PC-3 (cell line): Measurements from ENCODE around the gene PPIH. TPM values are rescaled to one million over a fixed set of nuclear protein-coding genes. Genes with fewer than 3 reads are reported as not detected.

Experiments
- ATAC-seq: fragments of 200-7000 bp; cut with Tn5 transposase; 2 replicates; pipeline ENCODE4 v1.9.1; 2020; ENCODE audit warnings: mild to moderate bottlenecking, moderate library complexity
- BruUV-seq: library from RNA; stranded (reverse); fragments of 400-500 nt; replicated peaks from 2 replicates; lab custom pipeline; 2021; lab: Mats Ljungman, UMichigan
- CTCF ChIA-PET: fragments of 300-600 bp; sonication (Branson Sonifier 250); formaldehyde crosslinking; loops from one replicate; lab custom pipeline; 2022; ENCODE audit warnings: antibody characterized with exemption; lab: Charles Lee
- POLR2A ChIA-PET: fragments of 300-600 bp; sonication (Branson Sonifier 250); formaldehyde crosslinking; loops from one replicate; lab custom pipeline; 2022; ENCODE audit warnings: antibody characterized with exemption; ENCODE audit not compliant: unreplicated experiment; lab: Charles Lee
- DNase-seq: peaks from one replicate; pipeline ENCODE4 v3.0.0-alpha.2; 2015
- H2AFZ ChIP-seq: fragments of 300-600 bp; sonication (generic); 2 replicates; pipeline ENCODE4 v1.6.0; 2016; ENCODE audit warnings: antibody characterized with exemption, low read length
- H3F3A ChIP-seq: fragments of 300-600 bp; sonication (generic); one replicate; pipeline ENCODE4 v1.6.0; 2017; ENCODE audit warnings: antibody characterized with exemption, low read length, control low read depth, mild to moderate bottlenecking; ENCODE audit not compliant: unreplicated experiment
- H3K27ac ChIP-seq: fragments of 300-600 bp; sonication (generic); 2 replicates; pipeline ENCODE4 v1.5.1; 2016; ENCODE audit warnings: mild to moderate bottlenecking, low read length
- H3K27me3 ChIP-seq: fragments of 300-600 bp; sonication (generic); 2 replicates; pipeline ENCODE4 v1.6.1; 2016; ENCODE audit warnings: low read length, mixed read lengths
- H3K36me3 ChIP-seq: fragments of 300-600 bp; sonication (generic); 2 replicates; pipeline ENCODE4 v1.6.1; 2016; ENCODE audit warnings: low read depth, mixed run types, low read length, mixed read lengths
- H3K4me1 ChIP-seq: fragments of 300-600 bp; sonication (generic); 2 replicates; pipeline ENCODE4 v1.5.1; 2016; ENCODE audit warnings: low read length; ENCODE audit not compliant: insufficient read depth
- H3K4me2 ChIP-seq: fragments of 300-600 bp; sonication (generic); 2 replicates; pipeline ENCODE4 v1.6.0; 2016; ENCODE audit warnings: low read length
- H3K4me3 ChIP-seq: fragments of 300-600 bp; sonication (generic); 2 replicates; pipeline ENCODE4 v1.5.1; 2016; ENCODE audit warnings: mild to moderate bottlenecking, low read length, mixed read lengths
- H3K79me2 ChIP-seq: fragments of 300-600 bp; sonication (generic); 2 replicates; pipeline ENCODE4 v1.6.1; 2017; ENCODE audit warnings: low read length, mixed read lengths
- H3K9ac ChIP-seq: fragments of 300-600 bp; sonication (generic); 2 replicates; pipeline ENCODE4 v1.6.0; 2016; ENCODE audit warnings: mild to moderate bottlenecking, low read length
- H3K9me2 ChIP-seq: fragments of 300-600 bp; sonication (generic); replicated peaks from 2 replicates; pipeline ENCODE4 v1.6.1; 2016; ENCODE audit warnings: mixed run types, low read length, mixed read lengths
- H3K9me3 ChIP-seq: fragments of 300-600 bp; sonication (generic); 2 replicates; pipeline ENCODE4 v1.6.1; 2016; ENCODE audit warnings: low read length, mixed read lengths
- H4K20me1 ChIP-seq: fragments of 300-600 bp; sonication (generic); 2 replicates; pipeline ENCODE4 v1.6.1; 2016; ENCODE audit warnings: low read length, mixed read lengths
- CTCF ChIP-seq: fragments of 300-600 bp; sonication (generic); conservative IDR thresholded peaks from 2 replicates; pipeline ENCODE4 v1.5.1; 2017; ENCODE audit warnings: antibody characterized with exemption, low read depth, mild to moderate bottlenecking, low read length
- EZH2 ChIP-seq: fragments of 300-600 bp; sonication (generic); IDR thresholded peaks from one replicate; pipeline ENCODE4 v1.6.1; 2017; ENCODE audit warnings: antibody characterized with exemption, mild to moderate bottlenecking, low read length; ENCODE audit not compliant: unreplicated experiment
- EZH2phosphoT487 ChIP-seq: fragments of 300-600 bp; sonication (generic); IDR thresholded peaks from 2 replicates; pipeline ENCODE4 v1.6.1; 2018; ENCODE audit warnings: mild to moderate bottlenecking, antibody characterized with exemption, low read length, borderline replicate concordance
- intact Hi-C: fragments of 100-400 bp; cut with micrococcal nuclease; formaldehyde crosslinking; loops from 2 replicates; pipeline ENCODE4 v1.9.0; 2023
- total RNA-seq: library from RNA; depleted of rRNA; stranded (reverse); fragments of >200 nt; gene quantifications from 2 replicates; pipeline ENCODE4 v1.2.3, GENCODE V29; 2014

The PPIH gene
- total RNA-seq, 1 experiment from 2014 or later: 103 TPM

DNA sequence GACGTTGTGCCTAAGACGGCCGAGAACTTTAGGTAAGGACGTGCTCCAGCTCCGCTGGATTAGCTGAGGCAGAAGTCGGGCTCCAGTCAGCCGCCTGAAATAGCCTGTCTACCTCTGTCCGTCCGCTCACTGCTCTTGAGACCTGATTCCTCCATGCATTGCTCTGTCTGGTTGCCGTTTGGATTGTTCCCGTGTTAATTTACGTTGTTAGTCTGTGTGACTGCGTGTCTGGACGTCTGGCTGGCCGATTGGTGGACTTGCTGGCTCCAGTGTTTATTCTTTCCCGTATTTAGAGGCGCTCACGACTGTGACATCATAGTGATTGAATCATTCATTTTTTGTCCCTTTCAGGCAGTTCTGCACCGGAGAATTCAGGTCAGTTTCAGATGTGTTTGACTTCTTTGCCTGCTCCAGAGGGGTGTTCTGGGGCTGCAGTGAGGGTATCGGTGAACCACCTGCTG is 684 bp downstream of the PPIH start:
- peak overlapping the region; percentile 96 for H3K4me2 ChIP-seq
- H3F3A ChIP-seq: no peaks in the 10 kb centered on the region
- ATAC-seq: no peak; the same call in 1 of the 2 replicates
- no peak for TF ChIP-seq CTCF
- TF ChIP-seq EZH2: no peak
- no peak for TF ChIP-seq EZH2phosphoT487
- no peaks in the 10 kb centered on the region for H3K27me3 ChIP-seq
- ChIA-PET POLR2A (interaction anchor here (0.6 kb wide), 1 partner anchor 510 kb away, joined by 6 read pairs; no protein-coding TSS in a partner anchor), CTCF (no interaction called here)
- H3K9me3 ChIP-seq: no peaks in the 10 kb centered on the region
- H4K20me1 ChIP-seq: no peaks in the 10 kb centered on the region
- no TSS peak for BruUV-seq
- peak overlapping the region; percentile 97 for H3K4me3 ChIP-seq
- peak overlapping the region; percentile 87 for H2AFZ ChIP-seq
- DNase-seq: no peak
- peaks cover 29% of the 10 kb centered on the region for H3K36me3 ChIP-seq
- H3K9me2 ChIP-seq: no peaks in the 10 kb centered on the region
- peaks cover 22% of the 10 kb centered on the region for H3K4me1 ChIP-seq
- peak overlapping the region; percentile 89 for H3K9ac ChIP-seq
- intact Hi-C loops: loop anchor here (2.0 to 10.0 kb wide), 3 partner anchors 24 to 314 kb away; partner anchors contain the start of genes CCDC30 and YBX1
- H3K27ac ChIP-seq: peak overlapping the region; percentile 64
- peaks cover 45% of the 10 kb centered on the region for H3K79me2 ChIP-seq

DNA sequence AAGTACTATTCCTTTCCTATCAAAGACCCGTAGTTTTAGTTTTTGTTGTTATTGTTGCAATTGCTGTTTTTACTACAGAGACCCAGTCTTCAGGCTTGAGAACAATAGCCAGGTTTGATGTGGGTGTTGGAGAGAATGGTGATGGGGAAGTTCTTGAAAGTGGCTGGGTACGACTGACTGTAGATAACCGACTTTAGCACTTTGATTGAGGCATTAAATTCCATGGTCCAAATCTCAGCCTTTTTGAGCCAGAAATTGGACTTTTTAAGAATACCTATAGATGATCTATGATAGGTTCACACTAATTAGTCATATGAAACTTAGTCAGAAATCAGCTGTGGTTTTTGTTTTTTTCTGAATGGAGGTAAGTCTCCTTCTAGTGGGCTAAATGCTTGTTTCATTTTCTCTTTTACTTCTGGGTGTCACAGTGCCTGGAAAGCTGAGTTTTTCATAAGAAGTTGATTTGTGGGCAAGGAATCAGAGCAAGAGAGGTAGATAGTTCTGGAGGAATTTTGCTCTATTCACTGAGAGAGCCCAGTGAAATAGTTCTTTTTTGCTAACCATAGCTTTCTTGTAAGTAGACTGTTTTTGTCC is 2.8 kb downstream of the PPIH start:
- TF ChIP-seq EZH2 (no peak), EZH2phosphoT487 (no peak), CTCF (no peak)
- Histone ChIP-seq H2AFZ (no peak overlapping the region), H3K9ac (no peak overlapping the region), H3K9me2 (no peaks in the 10 kb centered on the region), H3F3A (no peaks in the 10 kb centered on the region), H4K20me1 (no peaks in the 10 kb centered on the region), H3K4me3 (no peak overlapping the region), H3K9me3 (no peaks in the 10 kb centered on the region), H3K27me3 (no peaks in the 10 kb centered on the region), H3K27ac (no peak overlapping the region), H3K4me2 (no peak overlapping the region), H3K79me2 (peaks cover 45% of the 10 kb centered on the region), H3K36me3 (peaks cover 47% of the 10 kb centered on the region), H3K4me1 (peaks cover 22% of the 10 kb centered on the region)
- DNase-seq: no peak
- ATAC-seq: no peak
- intact Hi-C loops: no loop called here
- BruUV-seq: no TSS peak
- ChIA-PET CTCF (no interaction called here), POLR2A (no interaction called here)

- ChIA-PET CTCF (no interaction called here), POLR2A (no interaction called here)
- H3K36me3 ChIP-seq: peaks cover 46% of the 10 kb centered on the region
- ATAC-seq: no peak
- H3K27ac ChIP-seq: no peak overlapping the region
- BruUV-seq: no TSS peak
- TF ChIP-seq CTCF (no peak), EZH2 (no peak), EZH2phosphoT487 (no peak)
- H3K4me3 ChIP-seq: no peak overlapping the region
- H3K9me3 ChIP-seq: no peaks in the 10 kb centered on the region
- H3F3A ChIP-seq: no peaks in the 10 kb centered on the region
- no peaks in the 10 kb centered on the region for H3K79me2 ChIP-seq
- H3K27me3 ChIP-seq: no peaks in the 10 kb centered on the region
- no peaks in the 10 kb centered on the region for H3K9me2 ChIP-seq
- no peak for DNase-seq
- H3K4me2 ChIP-seq: no peak overlapping the region
- no peaks in the 10 kb centered on the region for H4K20me1 ChIP-seq
- intact Hi-C loops: no loop called here
- H2AFZ ChIP-seq: no peak overlapping the region
- H3K4me1 ChIP-seq: no peaks in the 10 kb centered on the region
- no peak overlapping the region for H3K9ac ChIP-seq
Measured at GRCh38 chr1:42669936-42670335, 11.7 kb downstream of the PPIH start.
